H1 (cell line): ENCODE results near the gene UHRF1. TPM values are rescaled to one million over a fixed set of nuclear protein-coding genes. Genes with fewer than 3 reads are reported as not detected.

Source experiments
- CTCF ChIA-PET: fragments of 300-600 bp; sonication (Branson Sonifier 250); formaldehyde crosslinking; loops from one replicate; lab custom pipeline; 2021; ENCODE audit not compliant: partially characterized antibody; lab: Charles Lee
- POLR2A ChIA-PET: fragments of 300-600 bp; sonication (Branson Sonifier 250); formaldehyde crosslinking; loops from one replicate; lab custom pipeline; 2021; ENCODE audit warnings: inconsistent platforms; ENCODE audit not compliant: partially characterized antibody; lab: Charles Lee
- DNase-seq, 2 experiments: peaks; one replicate each; pipeline versions ENCODE4 v3.0.0 to v3.0.0-alpha.2; 2010 to 2022; ENCODE audit warnings: low spot score in 2 of 2, low read depth in 1 of 2, mixed read lengths in 1 of 2
- FAIRE-seq: peaks from 2 replicates; lab custom pipeline; 2011; peaks lifted over from hg19 to GRCh38; lab: Jason Lieb, UNC
- H2AFZ ChIP-seq: 2 replicates; pipeline ENCODE4 v1.8.1; 2012; ENCODE audit warnings: low read length, inconsistent platforms
- H2AK5ac ChIP-seq: 2 replicates; pipeline ENCODE4 v1.6.1; 2013; ENCODE audit warnings: low read depth, low read length
- H2BK120ac ChIP-seq: replicated peaks from 2 replicates; pipeline ENCODE3; 2013; ENCODE audit warnings: low read depth, low read length, inconsistent platforms
- H2BK12ac ChIP-seq: 2 replicates; pipeline ENCODE4 v1.6.1; 2013; ENCODE audit warnings: low read depth, low read length
- H2BK15ac ChIP-seq: 2 replicates; pipeline ENCODE4 v1.6.1; 2013; ENCODE audit warnings: low read length
- H2BK20ac ChIP-seq: 2 replicates; pipeline ENCODE4 v1.6.1; 2013; ENCODE audit warnings: low read length
- H2BK5ac ChIP-seq: 2 replicates; pipeline ENCODE4 v1.6.1; 2013; ENCODE audit warnings: low read depth, low read length
- H3K14ac ChIP-seq: 2 replicates; pipeline ENCODE4 v1.6.1; 2013; ENCODE audit warnings: inconsistent platforms; ENCODE audit not compliant: insufficient read length
- H3K18ac ChIP-seq: 2 replicates; pipeline ENCODE4 v1.6.1; 2013; ENCODE audit warnings: low read length; ENCODE audit errors: extremely low read depth
- H3K23ac ChIP-seq: 2 replicates; pipeline ENCODE4 v1.6.1; 2013; ENCODE audit warnings: inconsistent platforms; ENCODE audit not compliant: insufficient read length
- H3K23me2 ChIP-seq: 2 replicates; pipeline ENCODE4 v1.6.1; 2013; ENCODE audit warnings: low read depth, low read length
- H3K27ac ChIP-seq: 2 replicates; pipeline ENCODE4 v1.6.1; 2011; ENCODE audit warnings: low read depth, low read length, inconsistent platforms
- H3K27me3 ChIP-seq, 4 experiments: replicated peaks in 1 of 4; 1 replicate in 1 of 4; 2 replicates in 3 of 4; pipeline versions ENCODE4 v1.6.1 to v1.8.1; 2011 to 2013; ENCODE audit warnings: low read length in 3 of 4, mild to moderate bottlenecking in 3 of 4, inconsistent platforms in 2 of 4, mixed read lengths in 2 of 4, moderate library complexity in 1 of 4; ENCODE audit not compliant: control insufficient read depth in 3 of 4, insufficient read depth in 3 of 4; ENCODE audit errors: extremely low read depth in 1 of 4
- H3K36me3 ChIP-seq, 4 experiments: 2 replicates each; pipeline versions ENCODE4 v1.6.1 to v1.8.1; 2011 to 2013; ENCODE audit warnings: mild to moderate bottlenecking in 4 of 4, low read length in 3 of 4, moderate library complexity in 2 of 4, control low read depth in 1 of 4, inconsistent platforms in 1 of 4; ENCODE audit not compliant: insufficient read depth in 4 of 4, control insufficient read depth in 2 of 4
- H3K4ac ChIP-seq: replicated peaks from 2 replicates; pipeline ENCODE3; 2013; ENCODE audit warnings: low read length, low read depth, mixed read lengths, inconsistent platforms; ENCODE audit not compliant: insufficient read length
- H3K4me1 ChIP-seq, 4 experiments: replicated peaks in 1 of 4; 1 replicate in 1 of 4; 2 replicates in 3 of 4; pipeline versions ENCODE4 v1.6.1 to v1.8.1; 2011 to 2013; ENCODE audit warnings: low read length in 3 of 4, inconsistent platforms in 2 of 4, mixed read lengths in 1 of 4; ENCODE audit not compliant: insufficient read depth in 4 of 4, control insufficient read depth in 3 of 4
- H3K4me2 ChIP-seq, 2 experiments: 2 replicates each; pipeline versions ENCODE4 v1.6.1 to v1.8.1; 2011 to 2013; ENCODE audit warnings: low read depth in 2 of 2, low read length in 2 of 2, control low read depth in 1 of 2, inconsistent platforms in 1 of 2, mild to moderate bottlenecking in 1 of 2; ENCODE audit not compliant: insufficient read depth in 1 of 2
- H3K4me3 ChIP-seq, 4 experiments: fragments of 200-600, 300-600 bp in 1 of 4; sonication (generic), shearing (Covaris generic), sonication (Bioruptor Twin) in 1 of 4; 2 replicates each; pipeline versions ENCODE4 v1.5.1 to v1.8.1; 2011 to 2016; ENCODE audit warnings: low read length in 4 of 4, low read depth in 3 of 4, control low read depth in 2 of 4, inconsistent platforms in 2 of 4, mild to moderate bottlenecking in 2 of 4, mixed read lengths in 1 of 4, moderate library complexity in 1 of 4; ENCODE audit not compliant: insufficient read depth in 2 of 4; ENCODE audit errors: extremely low read depth in 1 of 4
- H3K56ac ChIP-seq: replicated peaks from 2 replicates; pipeline ENCODE3; 2013; ENCODE audit warnings: low read depth, mild to moderate bottlenecking, mixed read lengths, low read length, inconsistent platforms; ENCODE audit not compliant: insufficient read length
- H3K79me1 ChIP-seq: 2 replicates; pipeline ENCODE4 v1.6.1; 2013; ENCODE audit warnings: low read depth, low read length, control low read depth
- H3K79me2 ChIP-seq, 2 experiments: 2 replicates each; pipeline versions ENCODE4 v1.6.1 to v1.8.1; 2012 to 2013; ENCODE audit warnings: low read length in 2 of 2, mild to moderate bottlenecking in 2 of 2, inconsistent platforms in 1 of 2; ENCODE audit not compliant: insufficient read depth in 2 of 2, control insufficient read depth in 1 of 2
- H3K9ac ChIP-seq, 4 experiments: replicated peaks in 1 of 4; 1 replicate in 1 of 4; 2 replicates in 3 of 4; pipeline versions ENCODE4 v1.6.1 to v1.8.1; 2011 to 2013; ENCODE audit warnings: low read depth in 3 of 4, low read length in 3 of 4, control low read depth in 2 of 4, mild to moderate bottlenecking in 2 of 4, moderate library complexity in 2 of 4, inconsistent platforms in 1 of 4; ENCODE audit errors: extremely low read depth in 1 of 4
- H3K9me3 ChIP-seq, 2 experiments: 2 replicates each; pipeline versions ENCODE4 v1.6.1 to v1.8.1; 2012 to 2013; ENCODE audit warnings: mild to moderate bottlenecking in 2 of 2, moderate library complexity in 2 of 2, control low read depth in 1 of 2, inconsistent platforms in 1 of 2, low read depth in 1 of 2, low read length in 1 of 2, mixed read lengths in 1 of 2; ENCODE audit not compliant: insufficient read depth in 2 of 2
- H4K20me1 ChIP-seq, 2 experiments: replicated peaks in 1 of 2; 2 replicates each; pipeline versions ENCODE3 to v1.8.1; 2011 to 2013; ENCODE audit warnings: inconsistent platforms in 2 of 2, low read length in 2 of 2, mild to moderate bottlenecking in 1 of 2; ENCODE audit not compliant: insufficient read depth in 2 of 2, control insufficient read depth in 1 of 2
- H4K5ac ChIP-seq: 2 replicates; pipeline ENCODE4 v1.6.1; 2013; ENCODE audit warnings: low read length, low read depth, mixed read lengths, inconsistent platforms; ENCODE audit not compliant: insufficient read length
- H4K8ac ChIP-seq: 2 replicates; pipeline ENCODE4 v1.8.0; 2013; ENCODE audit warnings: mild to moderate bottlenecking, moderate library complexity, low read length, inconsistent platforms; ENCODE audit not compliant: insufficient read depth; ENCODE audit errors: extremely low read depth
- H4K91ac ChIP-seq: replicated peaks from 2 replicates; pipeline ENCODE3; 2013; ENCODE audit warnings: low read length, mixed read lengths, inconsistent platforms; ENCODE audit not compliant: insufficient read length
- BCL11A ChIP-seq, 2 experiments: IDR thresholded peaks; one replicate each; pipeline ENCODE4 v1.6.1; 2011; ENCODE audit warnings: low read depth in 2 of 2, low read length in 2 of 2, mild to moderate bottlenecking in 2 of 2
- CBX8 ChIP-seq: fragments of 300-800, 300-1000 bp; sonication (generic); IDR thresholded peaks from 2 replicates; pipeline ENCODE4 v1.7.1; 2016; ENCODE audit warnings: low read depth, low read length, borderline replicate concordance
- CHD1 ChIP-seq: IDR thresholded peaks from 2 replicates; pipeline ENCODE4 v1.6.1; 2012; ENCODE audit warnings: low read depth, low read length, improper control_type of control experiment
- CREB1 ChIP-seq: IDR thresholded peaks from 2 replicates; pipeline ENCODE4 v1.6.1; 2012; ENCODE audit warnings: inconsistent platforms
- HDAC6 ChIP-seq: IDR thresholded peaks from one replicate; pipeline ENCODE4 v1.7.1; 2012; ENCODE audit warnings: low read depth, mild to moderate bottlenecking, inconsistent platforms, low read length, moderate library complexity
- JUN ChIP-seq: IDR thresholded peaks from 2 replicates; pipeline ENCODE4 v1.6.1; 2011; ENCODE audit warnings: low read depth, mild to moderate bottlenecking, improper control_type of control experiment, low read length
- KDM4A ChIP-seq: IDR thresholded peaks from one replicate; pipeline ENCODE4 v1.7.1; 2012; ENCODE audit warnings: low read depth, mild to moderate bottlenecking, moderate library complexity, low read length, inconsistent platforms; ENCODE audit not compliant: severe bottlenecking
- NANOG ChIP-seq: IDR thresholded peaks from 2 replicates; pipeline ENCODE4 v1.6.1; 2011; ENCODE audit warnings: low read length, low read depth, mild to moderate bottlenecking, inconsistent platforms; ENCODE audit not compliant: insufficient read depth, poor library complexity, severe bottlenecking
- POLR2AphosphoS5 ChIP-seq: IDR thresholded peaks from 2 replicates; pipeline ENCODE4 v1.6.1; 2011; ENCODE audit warnings: low read depth, low read length
- SIX5 ChIP-seq: IDR thresholded peaks from 2 replicates; pipeline ENCODE4 v1.6.1; 2011; ENCODE audit warnings: mild to moderate bottlenecking, low read depth, low read length
- SP1 ChIP-seq: IDR thresholded peaks from 2 replicates; pipeline ENCODE4 v1.6.1; 2011; ENCODE audit warnings: low read depth, low read length
- TAF7 ChIP-seq: optimal IDR thresholded peaks from 2 replicates; pipeline ENCODE3; 2011; ENCODE audit warnings: low read depth, mild to moderate bottlenecking, inconsistent platforms, low read length, moderate library complexity, borderline replicate concordance
- TBP ChIP-seq: IDR thresholded peaks from 2 replicates; pipeline ENCODE4 v1.6.1; 2011; ENCODE audit warnings: low read depth, low read length, improper control_type of control experiment
- WGBS, 2 experiments: shearing (Covaris generic) in 1 of 2; methylation state at CpG; one replicate each; pipeline versions ENCODE4 v1.1.6 to v1.1.7; 2013 to 2015; ENCODE audit warnings: low lambda C conversion rate in 2 of 2, mixed read lengths in 2 of 2, inconsistent platforms in 1 of 2, low coverage in 1 of 2, missing lambda C conversion rate in 1 of 2; ENCODE audit not compliant: insufficient replicate concordance in 2 of 2, insufficient coverage in 1 of 2, insufficient read length in 1 of 2; ENCODE audit errors: extremely low coverage in 1 of 2, missing lambda C conversion rate in 1 of 2; 5-methylcytosine and 5-hydroxymethylcytosine counted together
- polyA plus RNA-seq, 7 experiments: library from polyadenylated mRNA; depleted of rRNA in 3 of 7; stranded (reverse) in 5 of 7; unstranded in 2 of 7; fragments of >200 nt in 5 of 7; fragments of 200-250 nt in 2 of 7; gene quantifications; 1 replicate in 5 of 7; 2 replicates in 1 of 7; 4 replicates in 1 of 7; pipeline versions ENCODE4 v1.2.1 to v1.2.3, GENCODE V29; 2011 to 2013; ENCODE audit warnings: missing spikeins in 2 of 7, mixed read lengths in 2 of 7
- total RNA-seq: library from RNA; stranded (reverse); fragmentation: NEBNext Ultra II Directional; extraction: Animal tissue kit (Norgen Biotek cat#: 25700); gene quantifications from 2 replicates; pipeline ENCODE4 v1.2.1, GENCODE V29; 2021
- TF ChIP-seq, protein P1 (sequence below): IDR thresholded peaks from 2 replicates; pipeline ENCODE4 v1.6.1; 2011; ENCODE audit warnings: low read length, improper control_type of control experiment

Gene UHRF1
- total and polyA plus RNA-seq, 2 of the 8 experiments (the other 6 are each of a cell fraction or from before 2014, with no cell fraction given) = 14.7 to 65.8 TPM

DNA sequence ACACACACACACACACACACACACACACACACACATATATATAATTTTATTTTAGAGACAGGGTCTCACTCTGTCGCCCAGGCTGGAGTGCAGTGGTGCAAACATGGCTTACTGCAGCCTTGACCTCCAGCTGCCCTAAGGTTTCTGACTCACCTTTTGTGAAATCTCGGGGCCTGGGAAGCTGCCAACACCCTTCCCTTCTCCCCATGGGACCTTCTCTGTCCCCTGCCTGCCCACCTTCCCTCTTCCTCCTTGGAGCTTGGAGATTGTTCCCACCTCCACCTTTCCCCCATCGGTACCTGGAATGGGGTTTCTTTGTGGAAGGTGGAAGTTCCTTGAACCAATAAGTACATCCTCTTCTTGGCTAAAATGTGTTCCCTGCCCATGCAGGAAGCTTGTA lies 12.9 kb upstream of the UHRF1 start:
- Histone ChIP-seq H4K5ac (no peak overlapping the region), H4K8ac (no peak overlapping the region), H3K23ac (no peak overlapping the region), H3K79me1 (no peaks in the 10 kb centered on the region), H3K9ac (no peak overlapping the region), H2BK5ac (no peak overlapping the region), H3K36me3 (no peaks in the 10 kb centered on the region), H2BK20ac (no peak overlapping the region), H2BK12ac (no peak overlapping the region), H3K23me2 (no peaks in the 10 kb centered on the region), H3K27me3 (peaks cover 3 to 13% (median 11%) of the 10 kb centered on the region in 4 experiments; a peak in 6 of 7 replicates), H3K9me3 (no peaks in the 10 kb centered on the region), H2AK5ac (no peak overlapping the region), H2BK15ac (no peak overlapping the region), H2BK120ac (no peak overlapping the region), H3K56ac (no peak overlapping the region), H3K4me3 (no peak overlapping the region), H3K4me2 (no peak overlapping the region), H4K20me1 (no peaks in the 10 kb centered on the region), H2AFZ (no peak overlapping the region), H3K79me2 (no peaks in the 10 kb centered on the region), H3K27ac (no peak overlapping the region), H3K18ac (no peak overlapping the region), H4K91ac (no peak overlapping the region), H3K14ac (no peak overlapping the region), H3K4ac (no peak overlapping the region), H3K4me1 (no peaks in the 10 kb centered on the region)
- 69% methylated on average over 2 of the region's 3 CpGs; no CpG with 5 or more reads in 1 of the 2 experiments for WGBS, 2 experiments
- ChIA-PET POLR2A (no interaction called here), CTCF (interaction anchor here (1.1 to 1.7 kb wide), 2 partner anchors 23 to 129 kb away, joined by 3 to 6 read pairs; no protein-coding TSS in a partner anchor)
- FAIRE-seq (no peak), DNase-seq (no peak)
- no peak for TF ChIP-seq TAF7
- TF ChIP-seq HDAC6 = no peak
- no peak for TF ChIP-seq KDM4A
- TF ChIP-seq TBP = no peak
- TF ChIP-seq, protein P1, sequence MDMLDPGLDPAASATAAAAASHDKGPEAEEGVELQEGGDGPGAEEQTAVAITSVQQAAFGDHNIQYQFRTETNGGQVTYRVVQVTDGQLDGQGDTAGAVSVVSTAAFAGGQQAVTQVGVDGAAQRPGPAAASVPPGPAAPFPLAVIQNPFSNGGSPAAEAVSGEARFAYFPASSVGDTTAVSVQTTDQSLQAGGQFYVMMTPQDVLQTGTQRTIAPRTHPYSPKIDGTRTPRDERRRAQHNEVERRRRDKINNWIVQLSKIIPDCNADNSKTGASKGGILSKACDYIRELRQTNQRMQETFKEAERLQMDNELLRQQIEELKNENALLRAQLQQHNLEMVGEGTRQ = no peak
- TF ChIP-seq CHD1 = no peak
- TF ChIP-seq SP1 = no peak
- TF ChIP-seq POLR2AphosphoS5 = no peak
- TF ChIP-seq NANOG = no peak
- no peak for TF ChIP-seq JUN
- no peak for TF ChIP-seq SIX5
- no peak for TF ChIP-seq CBX8
- no peak for TF ChIP-seq CREB1
- TF ChIP-seq BCL11A (IDR thresholded peaks at IDR 0.05; ENCODE audit: low read depth in 2 of 2, low read length in 2 of 2) = no peak
